Thoracic aorta (tissue), 2 donors: ENCODE results near the gene ICOS. TPM values are rescaled to one million over a fixed set of nuclear protein-coding genes. Genes with fewer than 3 reads are reported as not detected.

ENCODE experiments used
- ATAC-seq: fragments of 150-250 bp; one replicate; pipeline ENCODE4 v1.8.0; 2017; ENCODE audit warnings: low read depth; ENCODE audit not compliant: insufficient number of reproducible peaks, low FRiP score
- DNase-seq: peaks from one replicate; pipeline ENCODE4 v3.0.0-alpha.2; 2020; ENCODE audit warnings: low spot score
- H3K27ac ChIP-seq, 2 donors: fragments of 200-600 bp; sonication (generic); 1 replicate in 1 of 2; 2 replicates in 1 of 2; pipeline ENCODE4 v1.5.1; 2016; ENCODE audit warnings: mild to moderate bottlenecking in 2 of 2, moderate library complexity in 2 of 2
- H3K27me3 ChIP-seq: fragments of 200-600 bp; sonication (generic); replicated peaks from 2 replicates; pipeline ENCODE4 v1.6.0; 2016; ENCODE audit warnings: mild to moderate bottlenecking; ENCODE audit not compliant: insufficient read depth
- H3K36me3 ChIP-seq: fragments of 200-600 bp; sonication (generic); one replicate; pipeline ENCODE4 v1.5.1; 2016
- H3K4me1 ChIP-seq, 2 donors: fragments of 200-600 bp; sonication (generic); 1 replicate in 1 of 2; 2 replicates in 1 of 2; pipeline versions ENCODE4 v1.5.1 to v1.6.0; 2016; ENCODE audit warnings: low read depth in 2 of 2, mild to moderate bottlenecking in 1 of 2; ENCODE audit not compliant: control insufficient read depth in 1 of 2
- H3K4me3 ChIP-seq: fragments of 200-600 bp; sonication (generic); 2 replicates; pipeline ENCODE4 v1.5.1; 2016; ENCODE audit warnings: mild to moderate bottlenecking
- H3K9me3 ChIP-seq: fragments of 200-600 bp; sonication (generic); 2 replicates; pipeline ENCODE4 v1.5.1; 2016
- total RNA-seq, 2 donors: library from RNA; depleted of rRNA; stranded (reverse); fragments of >200 nt; gene quantifications; one replicate each; pipeline versions ENCODE4 v1.1.0 to v1.2.3, GENCODE V29; 2016
- TF ChIP-seq, protein P1 (sequence below): fragments of 200-600 bp; sonication (generic); IDR thresholded peaks from one replicate; pipeline ENCODE4 v1.5.1; 2019; ENCODE audit warnings: antibody characterized with exemption

Gene ICOS
- total RNA-seq, 2 donors from 2014 or later, result 2.0 TPM; not detected in 1

DNA sequence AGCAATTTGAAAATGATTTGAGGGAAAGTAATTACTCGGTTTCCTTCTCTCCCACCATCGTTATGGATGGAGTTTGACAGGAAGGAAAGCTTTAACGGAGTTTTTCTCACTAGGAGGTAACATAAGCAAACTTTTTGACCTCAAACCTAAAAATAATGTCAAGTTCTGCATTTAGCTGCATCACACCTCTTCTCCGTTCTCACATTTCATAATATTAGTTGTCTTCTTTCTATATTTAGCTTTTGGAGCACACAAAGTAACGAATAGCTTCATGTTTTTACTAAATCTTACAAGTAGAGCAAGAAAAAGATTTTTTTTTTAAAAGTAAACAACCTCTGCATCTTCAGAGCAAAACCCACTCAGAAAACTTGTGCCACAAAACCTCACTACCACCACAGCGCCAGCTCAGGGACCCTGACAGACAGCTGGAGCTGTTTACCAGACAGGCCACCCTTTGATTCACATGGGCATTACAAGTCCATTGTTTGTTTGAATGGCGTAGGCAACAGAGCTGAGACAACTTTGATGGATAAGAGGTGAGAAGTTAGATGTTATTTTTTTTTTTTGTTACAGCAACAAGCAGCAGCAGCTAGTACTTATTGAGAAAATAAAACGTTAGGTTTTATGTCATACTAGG lies 21.9 kb upstream of the ICOS start:
- Histone ChIP-seq H3K36me3 (no peaks in the 10 kb centered on the region), H3K9me3 (no peaks in the 10 kb centered on the region), H3K4me1 (peaks cover 0 to 28% of the 10 kb centered on the region in 2 donors), H3K4me3 (no peak overlapping the region), H3K27ac (no peak overlapping the region), H3K27me3 (no peaks in the 10 kb centered on the region)
- no peak for DNase-seq
- TF ChIP-seq, protein P1, sequence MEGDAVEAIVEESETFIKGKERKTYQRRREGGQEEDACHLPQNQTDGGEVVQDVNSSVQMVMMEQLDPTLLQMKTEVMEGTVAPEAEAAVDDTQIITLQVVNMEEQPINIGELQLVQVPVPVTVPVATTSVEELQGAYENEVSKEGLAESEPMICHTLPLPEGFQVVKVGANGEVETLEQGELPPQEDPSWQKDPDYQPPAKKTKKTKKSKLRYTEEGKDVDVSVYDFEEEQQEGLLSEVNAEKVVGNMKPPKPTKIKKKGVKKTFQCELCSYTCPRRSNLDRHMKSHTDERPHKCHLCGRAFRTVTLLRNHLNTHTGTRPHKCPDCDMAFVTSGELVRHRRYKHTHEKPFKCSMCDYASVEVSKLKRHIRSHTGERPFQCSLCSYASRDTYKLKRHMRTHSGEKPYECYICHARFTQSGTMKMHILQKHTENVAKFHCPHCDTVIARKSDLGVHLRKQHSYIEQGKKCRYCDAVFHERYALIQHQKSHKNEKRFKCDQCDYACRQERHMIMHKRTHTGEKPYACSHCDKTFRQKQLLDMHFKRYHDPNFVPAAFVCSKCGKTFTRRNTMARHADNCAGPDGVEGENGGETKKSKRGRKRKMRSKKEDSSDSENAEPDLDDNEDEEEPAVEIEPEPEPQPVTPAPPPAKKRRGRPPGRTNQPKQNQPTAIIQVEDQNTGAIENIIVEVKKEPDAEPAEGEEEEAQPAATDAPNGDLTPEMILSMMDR, result no peak
- no peak for ATAC-seq

DNA sequence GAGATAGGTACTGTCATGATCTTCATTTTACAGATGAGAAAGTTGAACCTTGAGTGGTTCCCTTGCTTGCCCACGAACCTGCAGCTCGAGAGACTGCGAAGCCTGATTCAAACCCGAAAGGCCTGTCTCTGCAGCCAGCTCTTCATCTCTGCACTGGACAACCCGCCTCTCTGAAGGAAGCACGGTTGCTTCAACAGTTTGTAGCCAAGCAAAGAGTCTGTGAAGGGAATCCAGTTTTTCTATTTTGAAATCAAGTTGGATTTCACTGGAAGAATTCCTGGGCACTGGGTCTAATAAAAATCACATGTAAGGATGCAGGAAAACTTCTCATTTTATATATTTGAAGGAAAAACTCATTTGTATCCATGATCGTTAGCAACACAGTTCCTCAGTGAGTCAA lies 21.3 kb upstream of the ICOS start:
- DNase-seq (no peak), ATAC-seq (no peak)
- Histone ChIP-seq H3K9me3 (no peaks in the 10 kb centered on the region), H3K4me1 (peaks cover 0 to 24% of the 10 kb centered on the region in 2 donors), H3K27me3 (no peaks in the 10 kb centered on the region), H3K4me3 (no peak overlapping the region), H3K36me3 (no peaks in the 10 kb centered on the region), H3K27ac (peak overlapping the region in 1 of 2 donors; percentile 14)
- TF ChIP-seq, protein P1, result no peak

DNA sequence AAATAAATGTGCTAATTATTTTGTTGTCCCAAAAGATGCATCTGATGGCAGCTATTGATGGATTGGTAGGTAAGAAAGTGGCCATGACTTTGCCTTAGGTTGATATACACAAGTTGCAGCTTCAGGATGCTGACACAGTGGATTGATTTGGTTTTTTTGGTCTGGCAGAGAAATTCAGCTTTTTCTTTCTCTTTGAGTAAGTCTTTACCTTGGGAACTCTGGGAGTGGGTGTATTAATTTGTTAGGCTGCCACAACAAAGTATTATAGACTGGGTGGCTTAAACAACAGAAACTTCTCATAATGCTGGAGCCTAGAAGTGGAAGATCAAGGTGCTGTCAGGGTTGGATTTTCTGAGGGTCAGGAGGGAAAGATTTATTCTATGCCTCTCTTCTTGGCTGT lies 19.8 kb upstream of the ICOS start:
- TF ChIP-seq, protein P1, result no peak
- no peak for ATAC-seq
- no peak overlapping the region for H3K4me3 ChIP-seq
- H3K4me1 ChIP-seq, result peaks cover 0 to 24% of the 10 kb centered on the region in 2 donors
- DNase-seq, result no peak
- no peaks in the 10 kb centered on the region for H3K9me3 ChIP-seq
- H3K27ac ChIP-seq, result no peak overlapping the region
- H3K27me3 ChIP-seq, result no peaks in the 10 kb centered on the region
- H3K36me3 ChIP-seq, result no peaks in the 10 kb centered on the region

DNA sequence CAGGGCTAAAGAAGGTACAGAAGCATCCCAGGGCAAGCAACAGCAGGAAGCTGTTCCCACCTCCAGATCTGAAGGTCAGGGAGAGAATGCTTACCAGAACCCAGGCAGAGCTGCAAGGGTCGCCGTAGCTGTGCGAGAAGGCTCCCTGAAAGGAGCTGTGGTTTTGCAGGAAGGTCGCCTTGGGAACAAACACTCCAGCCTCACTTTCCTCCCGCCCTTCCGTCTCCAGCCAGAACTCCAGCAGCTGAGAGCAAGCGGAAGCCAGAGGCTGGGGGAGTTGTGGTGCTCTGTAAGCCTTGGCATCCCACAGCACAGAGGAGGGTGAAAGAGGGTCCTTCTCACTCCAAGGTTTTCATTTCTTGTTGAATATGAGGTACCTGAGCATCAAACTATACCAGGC lies 18.3 kb upstream of the ICOS start:
- Histone ChIP-seq H3K36me3 (no peaks in the 10 kb centered on the region), H3K27ac (peak overlapping the region; percentile 29 to 45), H3K9me3 (no peaks in the 10 kb centered on the region), H3K27me3 (no peaks in the 10 kb centered on the region), H3K4me3 (no peak overlapping the region), H3K4me1 (peaks cover 0 to 24% of the 10 kb centered on the region in 2 donors)
- ATAC-seq (no peak), DNase-seq (no peak)
- TF ChIP-seq, protein P1, result no peak

DNA sequence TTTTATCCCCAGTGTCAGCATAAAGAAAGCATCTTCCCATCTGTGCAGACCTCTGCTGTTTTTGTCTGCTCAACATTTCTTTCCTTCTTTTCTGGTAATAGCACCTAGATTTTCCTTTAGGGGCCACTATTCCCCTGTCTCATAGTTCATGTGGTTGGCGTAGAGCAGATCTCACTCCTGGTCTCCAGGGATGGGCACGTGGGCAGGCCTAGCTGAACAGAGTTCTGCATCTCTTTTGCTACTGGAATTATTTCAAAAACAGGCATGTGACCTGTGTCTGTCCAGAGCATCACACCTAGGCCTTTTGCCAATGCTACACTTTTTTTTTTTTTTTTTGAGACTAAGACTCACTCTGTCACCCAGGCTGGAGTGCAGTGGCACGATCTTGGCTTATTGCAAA lies 17.7 kb upstream of the ICOS start:
- no peaks in the 10 kb centered on the region for H3K27me3 ChIP-seq
- no peaks in the 10 kb centered on the region for H3K9me3 ChIP-seq
- H3K4me3 ChIP-seq, result no peak overlapping the region
- H3K36me3 ChIP-seq, result no peaks in the 10 kb centered on the region
- TF ChIP-seq, protein P1, result no peak
- DNase-seq, result no peak
- H3K4me1 ChIP-seq, result peaks cover 0 to 24% of the 10 kb centered on the region in 2 donors
- ATAC-seq, result no peak
- peak overlapping the region; percentile 29 to 45 for H3K27ac ChIP-seq
